Upper lobe of left lung (tissue), 4 donors: ENCODE data around the gene NPSR1.

Experiments used
- POLR2A ChIP-seq, 4 donors: fragments of 450-650 bp; IDR thresholded peaks; one replicate each; pipeline ENCODE4 v1.5.1; 2016 to 2017; ENCODE audit warnings: antibody characterized with exemption in 4 of 4, mild to moderate bottlenecking in 2 of 4
- TF ChIP-seq, protein P1 (sequence below), 6 experiments: fragments of 450-650 bp in 4 of 6; fragments of 200-600 bp in 2 of 6; sonication (generic) in 2 of 6; IDR thresholded peaks; one replicate each; pipeline ENCODE4 v1.5.1; 2016 to 2019; ENCODE audit warnings: antibody characterized with exemption in 6 of 6

DNA sequence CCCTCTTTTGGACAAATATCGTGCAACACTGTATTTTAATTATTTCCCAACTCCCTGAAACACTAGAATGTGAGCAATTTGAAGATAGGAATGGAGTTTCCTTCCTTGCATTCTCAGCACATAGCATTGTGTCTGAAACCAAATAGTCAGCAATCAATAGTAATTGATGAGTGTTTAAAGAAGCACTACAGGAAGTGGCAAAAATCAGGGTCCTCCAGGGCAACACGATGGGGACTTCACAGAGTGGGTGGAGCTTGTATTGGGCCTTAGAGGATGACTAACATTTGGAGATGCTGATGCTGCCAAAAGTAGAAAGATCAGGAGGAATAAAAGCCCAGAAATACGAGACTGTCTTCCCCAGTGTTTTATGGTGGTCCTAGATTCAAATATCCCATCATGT is 94.9 kb downstream of the NPSR1 start:
- TF ChIP-seq, protein P1, sequence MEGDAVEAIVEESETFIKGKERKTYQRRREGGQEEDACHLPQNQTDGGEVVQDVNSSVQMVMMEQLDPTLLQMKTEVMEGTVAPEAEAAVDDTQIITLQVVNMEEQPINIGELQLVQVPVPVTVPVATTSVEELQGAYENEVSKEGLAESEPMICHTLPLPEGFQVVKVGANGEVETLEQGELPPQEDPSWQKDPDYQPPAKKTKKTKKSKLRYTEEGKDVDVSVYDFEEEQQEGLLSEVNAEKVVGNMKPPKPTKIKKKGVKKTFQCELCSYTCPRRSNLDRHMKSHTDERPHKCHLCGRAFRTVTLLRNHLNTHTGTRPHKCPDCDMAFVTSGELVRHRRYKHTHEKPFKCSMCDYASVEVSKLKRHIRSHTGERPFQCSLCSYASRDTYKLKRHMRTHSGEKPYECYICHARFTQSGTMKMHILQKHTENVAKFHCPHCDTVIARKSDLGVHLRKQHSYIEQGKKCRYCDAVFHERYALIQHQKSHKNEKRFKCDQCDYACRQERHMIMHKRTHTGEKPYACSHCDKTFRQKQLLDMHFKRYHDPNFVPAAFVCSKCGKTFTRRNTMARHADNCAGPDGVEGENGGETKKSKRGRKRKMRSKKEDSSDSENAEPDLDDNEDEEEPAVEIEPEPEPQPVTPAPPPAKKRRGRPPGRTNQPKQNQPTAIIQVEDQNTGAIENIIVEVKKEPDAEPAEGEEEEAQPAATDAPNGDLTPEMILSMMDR (IDR thresholded peaks at IDR 0.05) = no peak
- no peak for TF ChIP-seq POLR2A (IDR thresholded peaks at IDR 0.05)
